GM21390 (cell line): Measurements from ENCODE around the gene TEDC2.

Experiments
- ATAC-seq: cut with Tn5 transposase; IDR thresholded peaks from one replicate; pipeline ENCODE4 v1.9.1; 2021; ENCODE audit not compliant: unreplicated experiment

Gene TEDC2

GRCh38 chr16:2464333-2464732, 4.4 kb downstream of the TEDC2 start:
- no peak for ATAC-seq

GRCh38 chr16:2465653-2466415, 5.9 kb downstream of the TEDC2 start:
- no peak for ATAC-seq

GRCh38 chr16:2466667-2467527, 7.0 kb downstream of the TEDC2 start:
- ATAC-seq: no peak

GRCh38 chr16:2467528-2468232, 7.8 kb downstream of the TEDC2 start:
- ATAC-seq: no peak

GRCh38 chr16:2468233-2468724, 8.4 kb downstream of the TEDC2 start:
- ATAC-seq: no peak

GRCh38 chr16:2468725-2469398, 9.0 kb downstream of the TEDC2 start:
- ATAC-seq: no peak

- ATAC-seq: no peak
Observed at GRCh38 chr16:2469399-2470233, 9.7 kb downstream of the TEDC2 start.

- no peak for ATAC-seq
Observed at GRCh38 chr16:2470234-2470601, 10.3 kb downstream of the TEDC2 start.

GRCh38 chr16:2470603-2471015, 10.7 kb downstream of the TEDC2 start:
- no peak for ATAC-seq

GRCh38 chr16:2471016-2471652, 11.2 kb downstream of the TEDC2 start, which contains the start of gene NTN3:
Gene NTN3 (plus strand): TSS chr16:2471297. CDS start chr16:2471702, 405 bp downstream.
- ATAC-seq: no peak

GRCh38 chr16:2471653-2472487, 12.0 kb downstream of the TEDC2 start:
- no peak for ATAC-seq

- no peak for ATAC-seq
Observed at GRCh38 chr16:2472488-2472864, 12.6 kb downstream of the TEDC2 start.

GRCh38 chr16:2472885-2473445, 13.1 kb downstream of the TEDC2 start:
- ATAC-seq: no peak

GRCh38 chr16:2473446-2473926, 13.6 kb downstream of the TEDC2 start:
- no peak for ATAC-seq

GRCh38 chr16:2473999-2474876, 14.3 kb downstream of the TEDC2 start:
- no peak for ATAC-seq

GRCh38 chr16:2474877-2475412, 15.0 kb downstream of the TEDC2 start, which contains the start of gene TBC1D24:
Gene TBC1D24 (plus strand): TSS chr16:2475127. CDS start chr16:2496149, 21,022 bp downstream.
- peak; percentile 47 for ATAC-seq
